RPMI7951 (cell line): ENCODE results near the gene ARL1. TPM values are rescaled to one million over a fixed set of nuclear protein-coding genes. Genes with fewer than 3 reads are reported as not detected.

Experiments used
- total RNA-seq: library from RNA; depleted of rRNA; stranded (reverse); fragments of >200 nt; shearing (Covaris generic); gene quantifications from 2 replicates; pipeline ENCODE4 v1.2.3, GENCODE V29; 2014; rRNA removed

The ARL1 gene
- total RNA-seq, 1 experiment from 2014 or later = 69.8 TPM

Other genes with a start within 250 kb of the ARL1 start
- gene SLC5A8, start 197.5 kb downstream of the ARL1 start, total RNA-seq = not detected in 2 replicates
- gene UTP20, start 127.7 kb downstream of the ARL1 start, total RNA-seq = 13.5 and 13.6 TPM in 2 replicates
- gene SPIC, start 67.6 kb upstream of the ARL1 start, total RNA-seq = not detected in 2 replicates
- not detected in 2 replicates for gene MYBPC1, start 187.2 kb upstream of the ARL1 start, total RNA-seq